Body of pancreas (tissue), 4 donors: Measurements from ENCODE around the gene CFAP161.

Experiments
- POLR2A ChIP-seq, 3 donors: fragments of 450-650 bp; IDR thresholded peaks; one replicate each; pipeline ENCODE4 v1.6.1; 2016; ENCODE audit warnings: antibody characterized with exemption in 3 of 3, mild to moderate bottlenecking in 2 of 3
- TF ChIP-seq, protein P1 (sequence below), 7 experiments: fragments of 450-650 bp in 4 of 7; fragments of 200-600 bp in 3 of 7; sonication (generic) in 3 of 7; IDR thresholded peaks; one replicate each; pipeline ENCODE4 v1.5.1; 2016 to 2019; ENCODE audit warnings: antibody characterized with exemption in 7 of 7

DNA sequence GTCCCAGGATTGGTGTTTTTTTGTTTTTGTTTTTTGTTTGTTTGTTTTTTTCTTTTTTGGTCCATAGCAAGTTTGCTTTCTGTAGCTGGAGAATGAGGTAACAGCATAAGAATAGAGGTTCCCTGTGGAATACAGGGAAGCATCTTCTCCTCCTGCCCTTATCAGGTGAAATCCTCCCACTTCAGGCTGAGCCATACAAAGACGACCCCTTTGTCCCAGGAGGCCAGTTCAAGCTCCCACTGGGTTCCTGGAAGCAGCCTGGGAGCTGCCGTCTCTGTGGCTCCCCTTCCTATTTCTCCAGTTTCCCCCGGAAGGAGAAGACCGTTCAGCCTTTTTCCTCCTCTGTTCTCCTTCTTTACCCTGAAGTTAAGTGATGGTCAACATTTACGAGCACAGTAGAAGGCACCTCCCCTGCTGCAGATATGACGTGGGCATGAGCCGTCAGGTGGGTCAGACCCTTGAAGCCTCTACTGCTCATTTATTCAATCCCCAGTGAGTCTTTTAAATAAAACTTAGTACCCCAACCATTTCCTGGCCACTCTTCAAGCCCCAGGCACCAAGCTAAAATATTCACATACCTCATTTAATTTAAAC is 63.7 kb downstream of the CFAP161 start:
- TF ChIP-seq, protein P1, sequence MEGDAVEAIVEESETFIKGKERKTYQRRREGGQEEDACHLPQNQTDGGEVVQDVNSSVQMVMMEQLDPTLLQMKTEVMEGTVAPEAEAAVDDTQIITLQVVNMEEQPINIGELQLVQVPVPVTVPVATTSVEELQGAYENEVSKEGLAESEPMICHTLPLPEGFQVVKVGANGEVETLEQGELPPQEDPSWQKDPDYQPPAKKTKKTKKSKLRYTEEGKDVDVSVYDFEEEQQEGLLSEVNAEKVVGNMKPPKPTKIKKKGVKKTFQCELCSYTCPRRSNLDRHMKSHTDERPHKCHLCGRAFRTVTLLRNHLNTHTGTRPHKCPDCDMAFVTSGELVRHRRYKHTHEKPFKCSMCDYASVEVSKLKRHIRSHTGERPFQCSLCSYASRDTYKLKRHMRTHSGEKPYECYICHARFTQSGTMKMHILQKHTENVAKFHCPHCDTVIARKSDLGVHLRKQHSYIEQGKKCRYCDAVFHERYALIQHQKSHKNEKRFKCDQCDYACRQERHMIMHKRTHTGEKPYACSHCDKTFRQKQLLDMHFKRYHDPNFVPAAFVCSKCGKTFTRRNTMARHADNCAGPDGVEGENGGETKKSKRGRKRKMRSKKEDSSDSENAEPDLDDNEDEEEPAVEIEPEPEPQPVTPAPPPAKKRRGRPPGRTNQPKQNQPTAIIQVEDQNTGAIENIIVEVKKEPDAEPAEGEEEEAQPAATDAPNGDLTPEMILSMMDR (IDR thresholded peaks at IDR 0.05): no peak
- TF ChIP-seq POLR2A (IDR thresholded peaks at IDR 0.05): no peak
